HG02885 (cell line): ENCODE results near the gene MYDGF.
"Not testable (repeated sequence)": the region's sequence is repeated elsewhere in the genome, so short reads cannot be mapped to it uniquely, and the experiment has no call there.

Experiments
- ATAC-seq: cut with Tn5 transposase; IDR thresholded peaks from one replicate; pipeline ENCODE4 v1.9.1; 2021; ENCODE audit warnings: mild to moderate bottlenecking; ENCODE audit not compliant: unreplicated experiment, poor library complexity

The MYDGF gene

GRCh38 chr19:4701557-4701956 is 31.4 kb upstream of the MYDGF start:
- ATAC-seq = no peak

GRCh38 chr19:4700693-4700970 is 30.5 kb upstream of the MYDGF start:
- no peak for ATAC-seq

DNA sequence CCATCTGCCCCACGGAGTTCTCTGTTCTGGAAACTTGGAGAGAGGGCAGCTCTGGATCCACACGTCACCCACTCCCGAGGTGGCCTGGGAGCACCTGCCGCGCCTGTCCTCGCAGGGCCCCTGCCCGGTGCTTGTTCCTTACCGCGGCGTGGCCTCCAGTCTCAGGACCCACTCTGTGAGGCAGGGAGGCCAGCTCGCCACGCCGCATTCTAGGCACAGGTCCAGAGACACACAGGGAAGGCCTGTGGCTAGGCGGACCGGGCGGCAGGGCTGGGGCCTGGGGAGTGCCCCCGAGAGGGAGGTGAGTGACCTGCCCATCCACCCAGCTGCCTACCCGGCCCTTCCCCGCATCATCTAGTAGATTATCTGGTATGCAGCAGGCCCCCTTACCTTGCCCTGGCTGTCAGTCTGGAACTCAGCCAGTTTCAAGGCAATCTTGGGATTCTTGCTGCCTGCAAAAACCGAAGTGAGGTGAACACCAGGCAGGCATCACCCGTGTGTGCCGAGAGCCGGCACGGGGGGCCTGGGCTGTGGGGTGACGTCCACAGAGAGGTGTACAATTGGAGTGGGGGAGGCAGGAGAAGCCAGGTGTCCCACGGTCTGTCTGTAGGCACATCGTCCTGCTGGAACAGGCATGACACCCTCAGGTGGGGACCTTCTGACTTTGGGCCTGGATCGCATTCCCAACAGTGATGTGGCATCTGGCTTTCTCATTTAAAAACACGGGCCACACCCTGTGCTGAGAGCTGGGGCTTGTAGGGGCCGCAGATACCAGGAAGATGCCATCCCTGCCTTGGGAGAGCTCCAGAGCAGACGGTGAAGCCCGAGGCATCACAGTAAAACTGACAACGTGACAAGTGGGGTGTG is 29.9 kb upstream of the MYDGF start:
- no peak for ATAC-seq

GRCh38 chr19:4697304-4697703 is 27.2 kb upstream of the MYDGF start:
- no peak for ATAC-seq

- no peak for ATAC-seq
Measured at GRCh38 chr19:4695224-4695731, 25.1 kb upstream of the MYDGF start.

GRCh38 chr19:4694211-4694987 is 24.3 kb upstream of the MYDGF start:
- ATAC-seq = no peak

DNA sequence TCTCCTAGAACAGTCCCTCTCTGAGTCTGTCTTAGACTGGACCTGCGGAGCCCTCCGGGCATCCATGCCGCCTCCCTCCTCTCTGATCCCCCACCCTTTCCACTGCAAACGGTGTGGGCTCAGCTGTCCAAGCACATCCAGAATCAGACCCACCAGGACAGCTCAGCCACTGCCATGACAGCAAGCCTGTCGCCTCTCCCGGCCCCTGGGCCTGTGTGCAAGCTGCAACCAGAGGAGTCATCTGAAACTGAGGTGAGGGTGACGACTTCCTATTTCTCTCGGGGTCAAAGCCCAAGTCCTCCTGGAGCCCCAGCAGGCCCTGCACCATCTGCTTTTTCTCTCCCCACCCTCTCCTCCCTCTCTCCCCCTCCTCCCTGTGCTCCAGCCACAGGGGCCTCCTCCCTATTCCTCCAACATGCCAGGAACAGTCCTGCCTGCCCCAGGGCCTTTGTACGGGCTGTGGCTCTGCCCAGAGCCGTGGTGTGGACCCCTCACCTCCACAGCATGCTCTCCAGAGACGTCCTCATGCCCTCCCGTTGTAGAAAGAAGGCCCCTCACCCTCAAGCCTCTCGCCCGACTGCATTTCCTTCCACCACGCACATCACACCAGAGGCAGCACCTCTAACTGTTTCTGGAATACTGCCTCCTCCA is 23.5 kb upstream of the MYDGF start:
- ATAC-seq = no peak

- no peak for ATAC-seq
Measured at GRCh38 chr19:4693078-4693350, 22.9 kb upstream of the MYDGF start.

GRCh38 chr19:4692251-4693077 is 22.3 kb upstream of the MYDGF start:
- no peak for ATAC-seq

- no peak for ATAC-seq
Measured at GRCh38 chr19:4691373-4691772, 21.2 kb upstream of the MYDGF start.

DNA sequence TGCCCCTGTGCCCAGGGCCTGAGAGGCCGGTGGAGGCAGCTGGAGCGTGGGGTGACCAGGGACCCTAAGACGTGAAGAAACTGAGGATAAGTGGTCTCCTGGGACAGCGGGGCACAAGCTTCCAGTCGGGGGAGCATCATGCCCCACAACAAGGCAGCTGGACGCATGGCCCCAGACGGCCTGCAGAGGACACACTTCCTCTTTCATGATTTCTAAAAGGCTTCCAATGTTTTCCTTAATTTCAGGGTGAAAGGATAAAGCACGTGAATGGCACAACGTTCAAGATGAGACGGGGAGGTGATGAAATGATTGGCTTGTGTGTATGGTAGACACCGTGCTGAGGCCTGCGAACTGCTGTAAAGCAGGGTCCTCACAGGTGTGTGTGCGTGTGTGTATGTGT is 20.2 kb upstream of the MYDGF start:
- ATAC-seq = no peak

GRCh38 chr19:4689403-4689802 is 19.3 kb upstream of the MYDGF start:
- no peak for ATAC-seq

- ATAC-seq = no peak
Measured at GRCh38 chr19:4688587-4688986, 18.4 kb upstream of the MYDGF start.

GRCh38 chr19:4687396-4687795 is 17.3 kb upstream of the MYDGF start:
- ATAC-seq = no peak

GRCh38 chr19:4686700-4687099 is 16.6 kb upstream of the MYDGF start:
- no peak for ATAC-seq

GRCh38 chr19:4684312-4685095 is 14.4 kb upstream of the MYDGF start:
- ATAC-seq = no peak

DNA sequence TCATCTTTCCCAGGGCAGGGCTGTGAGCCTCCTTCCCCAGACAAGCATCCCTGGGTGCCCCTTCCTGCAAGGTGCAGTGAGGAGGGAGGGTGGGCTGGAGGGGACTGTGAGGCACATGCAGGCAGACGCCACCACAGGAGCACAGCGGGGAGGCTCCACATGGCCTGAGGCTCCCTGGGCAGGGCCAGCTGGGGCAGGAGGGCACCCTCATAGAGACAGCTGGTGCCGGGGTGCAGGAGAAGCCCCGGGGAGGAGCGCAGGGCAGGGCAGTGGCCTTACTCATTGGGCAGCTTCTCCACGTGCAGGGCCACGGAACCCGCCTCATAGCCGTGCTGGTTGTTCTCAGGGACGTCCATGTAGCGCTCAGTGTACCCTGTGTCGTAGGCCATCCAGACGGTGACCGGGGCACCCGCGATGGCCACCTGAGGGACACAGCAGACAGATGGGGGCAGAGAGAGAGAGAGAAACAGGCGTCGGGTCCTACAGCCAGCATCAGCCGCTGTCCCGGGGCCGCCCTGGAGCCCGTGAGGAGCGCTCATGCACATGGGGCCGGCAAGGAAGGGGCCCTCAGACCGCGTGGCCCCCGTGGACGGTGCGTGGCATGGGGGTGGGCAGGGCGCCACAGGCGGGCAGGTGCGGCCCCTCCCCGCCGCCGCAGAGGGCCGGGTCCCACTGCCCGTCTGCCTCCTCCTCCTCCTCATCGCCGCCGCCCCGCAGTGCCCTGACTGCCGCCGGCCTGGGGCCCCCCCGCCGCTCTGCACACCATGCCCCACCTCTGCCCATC is 12.5 kb upstream of the MYDGF start:
- ATAC-seq = no peak

- ATAC-seq = not testable (repeated sequence)
Measured at GRCh38 chr19:4680021-4680420, 9.9 kb upstream of the MYDGF start.
